Activated B cell treated with CpG ODN at 0.5 μM for 24 hours (primary cell): ENCODE data around the gene CHAC2. TPM values are rescaled to one million over a fixed set of nuclear protein-coding genes. Genes with fewer than 3 reads are reported as not detected.

ENCODE experiments used
- ATAC-seq: fragments of 200-7000 bp; cut with Tn5 transposase; one replicate; pipeline ENCODE4 v1.10.0; 2021; ENCODE audit warnings: low read depth, mild to moderate bottlenecking, moderate library complexity
- CTCF ChIA-PET: fragments of 350-600 bp; sonication (Branson Sonifier 250); formaldehyde crosslinking; loops from one replicate; lab custom pipeline; 2021; ENCODE audit warnings: antibody characterized with exemption; lab: Charles Lee
- POLR2A ChIA-PET: fragments of 350-600 bp; sonication (Branson Sonifier 250); formaldehyde crosslinking; loops from one replicate; lab custom pipeline; 2021; ENCODE audit warnings: antibody characterized with exemption; lab: Charles Lee
- DNase-seq: peaks from one replicate; pipeline ENCODE4 v3.0.0; 2022
- H3K27ac Mint-ChIP-seq: one replicate; pipeline ENCODE4 v1.8.0; 2020; ENCODE audit warnings: mixed read lengths
- H3K27me3 Mint-ChIP-seq: one replicate; pipeline ENCODE4 v1.8.0; 2021; ENCODE audit warnings: mixed read lengths
- H3K36me3 Mint-ChIP-seq: one replicate; pipeline ENCODE4 v1.8.0; 2021; ENCODE audit warnings: low read depth, mixed read lengths
- H3K4me1 Mint-ChIP-seq: one replicate; pipeline ENCODE4 v1.8.0; 2021; ENCODE audit warnings: mixed read lengths
- H3K4me3 Mint-ChIP-seq: one replicate; pipeline ENCODE4 v1.8.0; 2020; ENCODE audit warnings: mild to moderate bottlenecking, mixed read lengths
- H3K9me3 Mint-ChIP-seq: one replicate; pipeline ENCODE4 v1.8.0; 2020; ENCODE audit warnings: mixed read lengths
- intact Hi-C: fragments of 100-400 bp; cut with micrococcal nuclease; formaldehyde crosslinking; loops from one replicate; pipeline ENCODE4 v1.15.1; 2024
- total RNA-seq: library from RNA; stranded (reverse); gene quantifications from 2 replicates; pipeline ENCODE4 v1.2.3, GENCODE V29; 2022
- TF ChIP-seq, protein P1 (sequence below): fragments of 200-600 bp; IDR thresholded peaks from one replicate; pipeline ENCODE4 v1.8.0; 2022; ENCODE audit warnings: antibody characterized with exemption, mild to moderate bottlenecking

The CHAC2 gene
- total RNA-seq, 1 donor from 2014 or later: 7.6 TPM

DNA sequence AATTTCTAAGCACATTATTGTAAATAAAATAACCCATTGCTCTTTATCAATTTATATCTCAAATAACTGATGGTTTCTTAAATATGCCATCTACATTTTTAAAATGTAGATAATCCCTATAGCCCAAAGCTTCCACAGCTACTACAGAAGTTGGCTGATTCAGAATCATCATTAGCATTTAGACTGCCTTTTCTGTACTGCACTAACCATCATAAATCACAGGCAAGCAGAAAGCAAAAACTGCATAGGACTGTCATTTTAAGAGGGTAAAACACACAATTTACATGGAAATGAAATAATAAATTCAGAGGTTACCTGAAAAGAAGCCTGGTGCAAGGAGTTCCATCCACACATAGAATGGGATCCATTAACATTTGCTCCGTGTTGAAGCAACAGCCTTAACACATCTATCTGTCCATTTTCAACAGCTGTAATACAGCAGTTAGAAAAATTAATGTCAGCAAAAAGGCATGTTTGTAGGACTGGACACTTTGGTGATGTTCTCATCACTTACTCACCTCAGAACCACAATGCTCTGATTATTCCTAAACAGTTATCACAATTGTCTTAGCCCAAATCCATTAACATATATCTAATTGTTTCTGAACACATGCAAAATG lies 38.4 kb upstream of the CHAC2 start:
- DNase-seq: no peak
- ChIA-PET CTCF (no interaction called here), POLR2A (no interaction called here)
- intact Hi-C loops: no loop called here
- H3K27ac Mint-ChIP-seq: no peak overlapping the region
- H3K4me1 Mint-ChIP-seq: peaks cover 8% of the 10 kb centered on the region
- no peaks in the 10 kb centered on the region for H3K27me3 Mint-ChIP-seq
- H3K36me3 Mint-ChIP-seq: peaks cover 57% of the 10 kb centered on the region
- TF ChIP-seq, protein P1, sequence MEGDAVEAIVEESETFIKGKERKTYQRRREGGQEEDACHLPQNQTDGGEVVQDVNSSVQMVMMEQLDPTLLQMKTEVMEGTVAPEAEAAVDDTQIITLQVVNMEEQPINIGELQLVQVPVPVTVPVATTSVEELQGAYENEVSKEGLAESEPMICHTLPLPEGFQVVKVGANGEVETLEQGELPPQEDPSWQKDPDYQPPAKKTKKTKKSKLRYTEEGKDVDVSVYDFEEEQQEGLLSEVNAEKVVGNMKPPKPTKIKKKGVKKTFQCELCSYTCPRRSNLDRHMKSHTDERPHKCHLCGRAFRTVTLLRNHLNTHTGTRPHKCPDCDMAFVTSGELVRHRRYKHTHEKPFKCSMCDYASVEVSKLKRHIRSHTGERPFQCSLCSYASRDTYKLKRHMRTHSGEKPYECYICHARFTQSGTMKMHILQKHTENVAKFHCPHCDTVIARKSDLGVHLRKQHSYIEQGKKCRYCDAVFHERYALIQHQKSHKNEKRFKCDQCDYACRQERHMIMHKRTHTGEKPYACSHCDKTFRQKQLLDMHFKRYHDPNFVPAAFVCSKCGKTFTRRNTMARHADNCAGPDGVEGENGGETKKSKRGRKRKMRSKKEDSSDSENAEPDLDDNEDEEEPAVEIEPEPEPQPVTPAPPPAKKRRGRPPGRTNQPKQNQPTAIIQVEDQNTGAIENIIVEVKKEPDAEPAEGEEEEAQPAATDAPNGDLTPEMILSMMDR: no peak
- peaks cover 7% of the 10 kb centered on the region for H3K9me3 Mint-ChIP-seq
- ATAC-seq: no peak
- no peak overlapping the region for H3K4me3 Mint-ChIP-seq

DNA sequence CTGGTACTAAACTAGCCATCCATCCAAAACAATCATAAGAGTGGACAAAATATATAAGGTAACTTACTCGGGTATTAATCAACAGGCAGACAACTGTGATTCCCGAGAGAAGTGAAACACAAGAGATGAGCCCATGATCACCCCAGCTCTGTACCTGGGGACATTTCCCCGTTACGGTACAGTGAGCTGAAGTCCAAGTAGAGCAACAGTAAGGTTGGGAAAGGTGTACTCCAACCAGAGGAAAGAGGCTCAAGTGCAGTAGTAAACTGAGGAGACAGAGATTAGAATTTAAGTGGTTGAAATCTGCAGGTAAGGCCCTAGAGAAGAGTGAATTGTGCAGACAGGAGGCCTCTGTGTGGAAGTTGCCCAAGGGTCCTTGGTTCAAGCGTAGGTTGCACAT lies 30.5 kb upstream of the CHAC2 start:
- ChIA-PET CTCF (no interaction called here), POLR2A (no interaction called here)
- Mint-ChIP-seq H3K36me3 (peaks cover 38% of the 10 kb centered on the region), H3K9me3 (no peaks in the 10 kb centered on the region), H3K4me1 (peaks cover 6% of the 10 kb centered on the region), H3K27me3 (no peaks in the 10 kb centered on the region), H3K4me3 (no peak overlapping the region), H3K27ac (no peak overlapping the region)
- TF ChIP-seq, protein P1: no peak
- ATAC-seq (no peak), DNase-seq (no peak)
- intact Hi-C loops: no loop called here

DNA sequence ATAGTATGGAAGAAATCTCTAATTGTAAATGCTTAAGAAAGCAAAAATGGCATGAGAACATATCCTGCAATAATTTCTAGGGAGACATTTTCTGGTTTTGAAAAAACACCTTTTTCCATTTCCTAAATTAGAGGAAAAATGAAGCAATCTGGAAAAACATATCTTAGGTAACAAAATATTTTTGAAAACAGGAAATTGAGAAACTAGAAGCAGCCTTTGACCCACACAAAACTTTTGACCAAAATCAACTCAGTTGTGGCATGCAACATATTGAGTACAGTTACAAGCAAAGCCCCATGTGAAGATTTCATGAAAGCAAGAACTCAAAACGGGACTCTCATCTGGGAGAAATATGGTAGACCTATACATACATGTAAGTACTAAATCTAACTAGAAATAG lies 28.6 kb upstream of the CHAC2 start:
- H3K9me3 Mint-ChIP-seq: no peaks in the 10 kb centered on the region
- no peak for ATAC-seq

DNA sequence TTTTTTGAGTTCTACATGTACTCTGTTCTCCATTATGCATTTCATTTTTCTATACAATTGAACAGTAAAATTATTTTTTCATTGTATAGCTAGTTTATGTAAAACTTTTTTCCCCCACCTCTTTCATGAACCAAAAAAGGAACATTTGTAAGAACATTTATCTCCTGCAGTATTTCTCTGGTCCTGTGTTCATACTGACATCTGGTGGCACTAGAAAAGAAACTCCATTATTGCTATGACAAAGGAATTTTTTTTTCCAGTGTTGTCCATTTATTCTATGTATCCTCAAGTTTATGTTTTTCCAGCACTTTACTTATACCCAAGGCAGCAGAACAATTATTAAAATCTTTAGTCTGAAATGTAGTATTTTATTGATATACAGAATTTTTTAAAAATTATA lies 27.4 kb upstream of the CHAC2 start:
- H3K36me3 Mint-ChIP-seq: peaks cover 32% of the 10 kb centered on the region
- no peaks in the 10 kb centered on the region for H3K27me3 Mint-ChIP-seq
- H3K4me1 Mint-ChIP-seq: no peaks in the 10 kb centered on the region
- ATAC-seq: no peak
- POLR2A ChIA-PET: no interaction called here
- H3K9me3 Mint-ChIP-seq: no peaks in the 10 kb centered on the region
- intact Hi-C loops: no loop called here
- DNase-seq: no peak
- CTCF ChIA-PET: no interaction called here
- TF ChIP-seq, protein P1: no peak
- no peak overlapping the region for H3K4me3 Mint-ChIP-seq
- H3K27ac Mint-ChIP-seq: no peak overlapping the region

More for the DNA sequence above, 28.6 kb upstream of the CHAC2 start:
- peaks cover 37% of the 10 kb centered on the region for H3K36me3 Mint-ChIP-seq
- H3K4me1 Mint-ChIP-seq: no peaks in the 10 kb centered on the region
- no peak overlapping the region for H3K27ac Mint-ChIP-seq
- no peaks in the 10 kb centered on the region for H3K27me3 Mint-ChIP-seq
- ChIA-PET POLR2A (no interaction called here), CTCF (no interaction called here)
- intact Hi-C loops: no loop called here
- H3K4me3 Mint-ChIP-seq: no peak overlapping the region
- DNase-seq: no peak
- TF ChIP-seq, protein P1: no peak

DNA sequence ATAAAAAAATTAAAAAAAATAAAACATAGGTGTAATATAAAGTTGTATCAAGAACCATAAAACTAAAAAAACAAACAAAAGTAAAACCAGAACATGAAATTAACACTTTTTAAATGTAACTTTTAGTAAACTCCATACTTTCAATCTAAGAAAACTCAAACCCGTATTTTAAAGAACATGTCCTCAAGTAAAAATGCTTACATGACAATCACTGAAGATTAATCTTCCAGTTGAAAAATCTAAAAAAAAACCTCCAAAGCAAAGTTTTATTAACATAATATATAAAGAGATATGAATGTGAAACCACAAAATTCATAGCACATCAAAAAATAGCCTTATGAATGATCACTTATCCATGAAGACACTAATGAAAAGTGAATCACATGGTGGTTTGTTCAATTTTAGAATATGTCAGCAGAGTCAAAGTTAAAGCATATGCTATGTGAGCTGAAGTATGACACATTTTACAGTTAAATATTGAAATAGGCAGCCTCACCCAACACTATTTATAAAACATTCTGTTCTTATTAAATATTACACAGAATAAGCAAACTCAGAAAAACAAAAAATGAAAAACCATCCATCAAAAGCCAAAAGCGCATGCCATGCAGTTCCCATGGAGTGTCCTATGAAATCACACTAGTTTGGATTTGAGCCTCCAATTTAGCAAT lies 23.1 kb upstream of the CHAC2 start:
- Mint-ChIP-seq H3K27ac (no peak overlapping the region), H3K27me3 (no peaks in the 10 kb centered on the region), H3K9me3 (no peaks in the 10 kb centered on the region), H3K4me1 (no peaks in the 10 kb centered on the region), H3K36me3 (peaks cover 50% of the 10 kb centered on the region), H3K4me3 (no peak overlapping the region)
- intact Hi-C loops: no loop called here
- TF ChIP-seq, protein P1: no peak
- ChIA-PET CTCF (no interaction called here), POLR2A (interaction anchor here (0.6 kb wide), 1 partner anchor 47 kb away, joined by 5 read pairs; no protein-coding TSS in a partner anchor)
- ATAC-seq (no peak), DNase-seq (no peak)
